ENCODE results near the gene PKD1.

DNA sequence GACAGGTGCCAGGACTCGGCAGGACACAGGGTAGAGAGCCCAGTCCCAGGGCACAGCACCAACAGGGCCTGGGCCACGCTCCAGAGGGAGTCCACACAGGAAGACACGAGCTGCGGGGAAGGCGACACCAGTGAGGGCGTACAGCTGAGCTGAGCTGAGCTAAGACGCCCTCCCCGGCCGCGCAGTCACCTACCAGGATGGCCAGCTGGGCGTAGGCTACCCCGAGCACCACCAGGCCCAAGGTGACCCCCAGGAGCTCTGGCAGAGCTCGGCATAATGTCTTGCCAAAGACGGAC is 45.3 kb downstream of the PKD1 start:
- TF ChIP-seq, protein P1, sequence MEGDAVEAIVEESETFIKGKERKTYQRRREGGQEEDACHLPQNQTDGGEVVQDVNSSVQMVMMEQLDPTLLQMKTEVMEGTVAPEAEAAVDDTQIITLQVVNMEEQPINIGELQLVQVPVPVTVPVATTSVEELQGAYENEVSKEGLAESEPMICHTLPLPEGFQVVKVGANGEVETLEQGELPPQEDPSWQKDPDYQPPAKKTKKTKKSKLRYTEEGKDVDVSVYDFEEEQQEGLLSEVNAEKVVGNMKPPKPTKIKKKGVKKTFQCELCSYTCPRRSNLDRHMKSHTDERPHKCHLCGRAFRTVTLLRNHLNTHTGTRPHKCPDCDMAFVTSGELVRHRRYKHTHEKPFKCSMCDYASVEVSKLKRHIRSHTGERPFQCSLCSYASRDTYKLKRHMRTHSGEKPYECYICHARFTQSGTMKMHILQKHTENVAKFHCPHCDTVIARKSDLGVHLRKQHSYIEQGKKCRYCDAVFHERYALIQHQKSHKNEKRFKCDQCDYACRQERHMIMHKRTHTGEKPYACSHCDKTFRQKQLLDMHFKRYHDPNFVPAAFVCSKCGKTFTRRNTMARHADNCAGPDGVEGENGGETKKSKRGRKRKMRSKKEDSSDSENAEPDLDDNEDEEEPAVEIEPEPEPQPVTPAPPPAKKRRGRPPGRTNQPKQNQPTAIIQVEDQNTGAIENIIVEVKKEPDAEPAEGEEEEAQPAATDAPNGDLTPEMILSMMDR (IDR thresholded peaks at IDR 0.05), result no peak
- no peak for TF ChIP-seq EP300 (IDR thresholded peaks at IDR 0.05)
- no peak for TF ChIP-seq POLR2A (IDR thresholded peaks at IDR 0.05)

Measured in sigmoid colon (tissue), 4 donors.